ENCODE results near the gene RYR2.

RYR2 gene

DNA sequence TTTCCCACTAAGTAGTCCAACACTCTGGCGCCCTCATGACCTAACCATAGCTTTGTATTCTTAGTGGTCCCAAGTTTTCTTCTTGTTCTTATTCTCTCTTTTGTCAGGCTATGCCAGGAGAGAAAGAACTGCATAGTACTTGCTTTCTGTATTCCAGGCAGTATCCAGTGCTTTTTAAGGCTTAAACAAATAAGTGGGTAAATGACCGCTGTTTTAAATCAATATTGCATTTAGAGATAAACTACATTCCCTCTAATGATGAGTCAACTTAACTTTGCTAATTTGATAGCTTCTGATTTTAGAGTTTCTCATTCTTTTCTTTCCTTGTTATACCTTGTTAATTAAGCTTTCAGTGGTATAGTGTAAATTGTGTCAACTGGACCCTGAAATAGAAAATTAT, 709.1 kb downstream of the RYR2 start:
- TF ChIP-seq, protein P1, sequence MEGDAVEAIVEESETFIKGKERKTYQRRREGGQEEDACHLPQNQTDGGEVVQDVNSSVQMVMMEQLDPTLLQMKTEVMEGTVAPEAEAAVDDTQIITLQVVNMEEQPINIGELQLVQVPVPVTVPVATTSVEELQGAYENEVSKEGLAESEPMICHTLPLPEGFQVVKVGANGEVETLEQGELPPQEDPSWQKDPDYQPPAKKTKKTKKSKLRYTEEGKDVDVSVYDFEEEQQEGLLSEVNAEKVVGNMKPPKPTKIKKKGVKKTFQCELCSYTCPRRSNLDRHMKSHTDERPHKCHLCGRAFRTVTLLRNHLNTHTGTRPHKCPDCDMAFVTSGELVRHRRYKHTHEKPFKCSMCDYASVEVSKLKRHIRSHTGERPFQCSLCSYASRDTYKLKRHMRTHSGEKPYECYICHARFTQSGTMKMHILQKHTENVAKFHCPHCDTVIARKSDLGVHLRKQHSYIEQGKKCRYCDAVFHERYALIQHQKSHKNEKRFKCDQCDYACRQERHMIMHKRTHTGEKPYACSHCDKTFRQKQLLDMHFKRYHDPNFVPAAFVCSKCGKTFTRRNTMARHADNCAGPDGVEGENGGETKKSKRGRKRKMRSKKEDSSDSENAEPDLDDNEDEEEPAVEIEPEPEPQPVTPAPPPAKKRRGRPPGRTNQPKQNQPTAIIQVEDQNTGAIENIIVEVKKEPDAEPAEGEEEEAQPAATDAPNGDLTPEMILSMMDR (conservative IDR thresholded peaks at IDR 0.05), result no peak
- no peak for TF ChIP-seq ZFX (IDR thresholded peaks at IDR 0.05)

DNA sequence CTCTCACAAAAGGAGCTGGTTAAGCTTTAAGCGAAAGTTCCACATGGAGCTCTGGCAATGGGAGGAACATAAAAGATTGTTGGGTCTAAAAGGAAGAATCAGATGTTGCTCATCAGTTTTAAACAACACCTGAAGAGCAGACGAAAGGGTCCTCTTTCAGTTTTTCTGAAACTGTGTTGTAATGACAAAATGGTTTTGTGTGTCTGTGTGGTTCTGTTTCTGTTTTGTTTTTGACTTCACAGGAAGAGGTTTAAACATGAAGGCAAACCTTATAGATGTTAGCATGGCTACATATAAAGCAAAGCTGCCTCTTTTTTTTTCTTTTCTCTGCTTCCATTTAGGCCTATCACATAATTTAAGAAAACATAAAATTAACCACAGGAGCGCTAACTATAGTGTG, 712.6 kb downstream of the RYR2 start:
- TF ChIP-seq, protein P1 (conservative IDR thresholded peaks at IDR 0.05), result no peak
- TF ChIP-seq ZFX (IDR thresholded peaks at IDR 0.05), result no peak
- no peak overlapping the region for H3K27ac ChIP-seq

More for the DNA sequence above, 709.1 kb downstream of the RYR2 start:
- no peak overlapping the region for H3K27ac ChIP-seq

DNA sequence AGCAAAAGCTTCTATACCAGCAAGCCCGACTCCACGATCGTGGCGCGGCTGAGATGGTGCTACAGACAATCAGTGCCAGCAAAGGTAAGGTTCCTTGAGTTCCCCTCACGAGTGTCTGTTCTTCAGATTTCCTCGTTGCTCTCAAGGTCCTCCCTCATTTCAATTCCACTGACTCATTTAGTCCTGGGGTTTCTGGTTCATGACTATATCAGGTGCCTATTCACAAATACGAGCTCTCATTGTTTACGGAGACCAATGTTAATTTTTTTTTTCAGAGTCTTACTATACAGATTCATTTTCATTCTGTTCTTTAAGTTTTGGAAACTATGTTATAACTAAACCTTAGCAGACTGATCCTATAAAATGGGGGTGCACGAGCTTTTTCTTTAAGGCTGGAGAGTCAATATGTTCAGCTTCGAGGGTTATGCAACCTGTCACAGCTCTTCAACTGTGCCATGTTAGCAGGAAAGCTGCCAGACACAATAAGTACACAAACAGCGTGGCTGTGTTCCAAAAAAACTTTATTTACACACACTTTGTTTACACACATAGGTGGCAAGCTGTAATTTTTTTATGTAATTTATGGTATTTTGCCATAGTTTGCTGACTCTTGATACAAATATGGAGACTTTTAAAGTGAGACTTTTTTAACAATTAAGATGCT, 714.5 kb downstream of the RYR2 start:
- no peak for TF ChIP-seq ZFX (IDR thresholded peaks at IDR 0.05)
- TF ChIP-seq, protein P1 (conservative IDR thresholded peaks at IDR 0.05), result no peak
- no peak overlapping the region for H3K27ac ChIP-seq

DNA sequence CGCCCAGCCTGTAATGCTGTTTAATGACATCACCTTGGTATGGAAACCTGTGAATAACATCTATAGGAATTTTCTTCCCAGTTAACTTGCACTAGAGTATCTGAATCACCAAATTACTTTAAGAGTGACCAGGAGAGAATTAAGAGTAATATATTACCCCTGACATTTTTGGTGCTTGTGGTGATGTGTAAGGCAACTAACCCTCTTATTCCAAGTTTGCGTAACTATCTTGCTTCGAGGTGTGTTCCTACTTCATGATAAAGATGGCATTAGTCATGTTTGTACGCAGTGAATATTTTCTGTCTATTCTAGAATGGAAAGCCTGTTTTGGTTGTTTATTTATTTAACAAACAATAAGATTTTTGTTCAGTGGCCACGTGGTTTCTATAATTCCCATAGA, 717.4 kb downstream of the RYR2 start:
- H3K27ac ChIP-seq, result no peak overlapping the region
- TF ChIP-seq ZFX (IDR thresholded peaks at IDR 0.05), result no peak
- TF ChIP-seq, protein P1 (conservative IDR thresholded peaks at IDR 0.05), result no peak

DNA sequence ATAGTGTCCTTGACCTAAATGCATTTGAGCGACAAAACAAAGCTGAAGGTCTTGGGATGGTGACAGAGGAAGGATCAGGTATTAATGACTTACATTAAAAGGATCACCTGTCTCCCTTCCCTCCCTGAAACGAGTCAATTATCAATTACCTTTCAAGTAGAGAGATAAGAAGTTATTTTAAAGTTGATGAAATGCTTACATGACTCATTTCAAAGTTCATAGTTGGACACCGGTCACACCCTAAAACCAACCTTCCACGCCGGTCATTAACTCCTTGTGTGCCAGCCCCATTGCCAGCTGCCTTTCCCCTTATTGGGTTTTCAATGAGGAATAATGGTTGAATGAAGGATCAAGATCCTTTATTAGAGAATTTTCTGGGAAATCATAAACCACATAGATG, 719.0 kb downstream of the RYR2 start:
- TF ChIP-seq, protein P1 (conservative IDR thresholded peaks at IDR 0.05), result no peak
- no peak for TF ChIP-seq ZFX (IDR thresholded peaks at IDR 0.05)
- no peak overlapping the region for H3K27ac ChIP-seq

DNA sequence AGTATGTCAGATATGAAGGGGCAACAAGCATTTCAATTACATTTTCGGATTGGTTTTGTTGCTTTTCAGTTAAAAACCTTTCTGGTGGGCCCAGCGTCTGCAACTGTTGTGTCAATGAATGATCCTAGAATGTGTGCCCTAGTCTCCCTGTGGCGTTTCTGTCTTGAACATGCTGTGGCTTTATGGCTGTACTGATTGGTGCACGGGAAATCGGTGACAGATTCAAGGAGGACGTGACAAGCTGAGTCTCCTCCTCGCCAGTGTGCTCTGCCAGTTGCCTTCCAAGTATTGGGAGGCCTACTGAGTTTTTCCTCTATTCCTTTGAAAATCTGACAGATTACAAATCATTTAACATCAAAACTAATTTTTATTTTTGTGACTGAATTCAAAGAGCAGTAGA, 721.2 kb downstream of the RYR2 start:
- no peak overlapping the region for H3K27ac ChIP-seq
- TF ChIP-seq, protein P1 (conservative IDR thresholded peaks at IDR 0.05), result no peak
- no peak for TF ChIP-seq ZFX (IDR thresholded peaks at IDR 0.05)

DNA sequence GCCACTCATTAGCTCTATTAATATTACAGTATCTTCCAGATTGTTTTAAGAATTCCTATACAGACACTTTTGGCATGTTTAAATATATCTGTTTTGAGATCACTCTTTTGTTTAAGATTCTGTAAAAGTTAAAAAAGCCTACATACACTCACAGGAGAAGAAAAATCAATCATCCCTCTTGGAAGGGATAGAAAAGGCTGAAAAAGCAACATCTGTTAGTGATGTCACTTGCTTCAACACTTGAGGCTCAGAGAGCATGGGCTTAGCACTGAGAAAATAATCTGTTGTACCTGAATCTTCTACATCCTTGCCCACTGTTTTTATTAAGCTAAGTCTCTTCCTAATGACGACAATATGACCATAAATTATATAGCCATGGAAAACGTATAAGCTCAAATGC, 721.8 kb downstream of the RYR2 start:
- no peak overlapping the region for H3K27ac ChIP-seq
- TF ChIP-seq, protein P1 (conservative IDR thresholded peaks at IDR 0.05), result no peak
- TF ChIP-seq ZFX (IDR thresholded peaks at IDR 0.05), result no peak
